ENCODE measurements around the gene ASXL2. TPM values are rescaled to one million over a fixed set of nuclear protein-coding genes. Genes with fewer than 3 reads are reported as not detected.

The ASXL2 gene
- total and polyA plus RNA-seq, 2 of the 13 experiments (the other 11 are each of a cell fraction or from before 2014, with no cell fraction given), result 12.1 to 19.2 TPM

- TF ChIP-seq MYNN (CRISPR knock-in tag; IDR thresholded peaks at IDR 0.05; ENCODE audit: low read depth) (no peak; the same call in none of the 2 replicates), MTA3 (CRISPR knock-in tag; IDR thresholded peaks at IDR 0.05) (no peak), ZNF121 (CRISPR knock-in tag; IDR thresholded peaks at IDR 0.05) (no peak), ZBTB43 (CRISPR knock-in tag; conservative IDR thresholded peaks at IDR 0.05) (peak; percentile 64; the same call in 1 of the 2 replicates), KAT7 (CRISPR knock-in tag; IDR thresholded peaks at IDR 0.05; ENCODE audit: borderline replicate concordance) (peak; percentile 72; the same call in 1 of the 2 replicates), GABPB1 (CRISPR knock-in tag; IDR thresholded peaks at IDR 0.05) (peak; percentile 65), FOXO1 (CRISPR knock-in tag; IDR thresholded peaks at IDR 0.05) (peak; percentile 43), GFI1 (CRISPR knock-in tag; IDR thresholded peaks at IDR 0.05; ENCODE audit: borderline replicate concordance) (peak; percentile 56; the same call in 1 of the 2 replicates), FOXP4 (CRISPR knock-in tag; IDR thresholded peaks at IDR 0.05) (peak; percentile 40; the same call in 1 of the 2 replicates), ZNF788 (CRISPR knock-in tag; IDR thresholded peaks at IDR 0.05; ENCODE audit: borderline replicate concordance) (peak; percentile 15; the same call in 1 of the 2 replicates), ZNF24 (IDR thresholded peaks at IDR 0.05) (no peak), ZBTB7A (CRISPR knock-in tag; IDR thresholded peaks at IDR 0.05) (peak; percentile 19; the same call in 1 of the 2 replicates), XRCC5 (optimal IDR thresholded peaks at IDR 0.05; ENCODE audit: low read length) (peak; percentile 41), CREM (IDR thresholded peaks at IDR 0.05) (peak; percentile 71), CREM (CRISPR knock-in tag; IDR thresholded peaks at IDR 0.05) (no peak), RFX3 (CRISPR knock-in tag; IDR thresholded peaks at IDR 0.05) (peak; percentile 33; the same call in 1 of the 2 replicates), ZNF17 (CRISPR knock-in tag; IDR thresholded peaks at IDR 0.05) (no peak), HIVEP1 (CRISPR knock-in tag; IDR thresholded peaks at IDR 0.05) (peak; percentile 79)
- TF ChIP-seq, protein P1, sequence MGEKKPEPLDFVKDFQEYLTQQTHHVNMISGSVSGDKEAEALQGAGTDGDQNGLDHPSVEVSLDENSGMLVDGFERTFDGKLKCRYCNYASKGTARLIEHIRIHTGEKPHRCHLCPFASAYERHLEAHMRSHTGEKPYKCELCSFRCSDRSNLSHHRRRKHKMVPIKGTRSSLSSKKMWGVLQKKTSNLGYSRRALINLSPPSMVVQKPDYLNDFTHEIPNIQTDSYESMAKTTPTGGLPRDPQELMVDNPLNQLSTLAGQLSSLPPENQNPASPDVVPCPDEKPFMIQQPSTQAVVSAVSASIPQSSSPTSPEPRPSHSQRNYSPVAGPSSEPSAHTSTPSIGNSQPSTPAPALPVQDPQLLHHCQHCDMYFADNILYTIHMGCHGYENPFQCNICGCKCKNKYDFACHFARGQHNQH (CRISPR knock-in tag; IDR thresholded peaks at IDR 0.05), result peak; percentile 51; the same call in 1 of the 2 replicates
- TF ChIP-seq, protein P2, sequence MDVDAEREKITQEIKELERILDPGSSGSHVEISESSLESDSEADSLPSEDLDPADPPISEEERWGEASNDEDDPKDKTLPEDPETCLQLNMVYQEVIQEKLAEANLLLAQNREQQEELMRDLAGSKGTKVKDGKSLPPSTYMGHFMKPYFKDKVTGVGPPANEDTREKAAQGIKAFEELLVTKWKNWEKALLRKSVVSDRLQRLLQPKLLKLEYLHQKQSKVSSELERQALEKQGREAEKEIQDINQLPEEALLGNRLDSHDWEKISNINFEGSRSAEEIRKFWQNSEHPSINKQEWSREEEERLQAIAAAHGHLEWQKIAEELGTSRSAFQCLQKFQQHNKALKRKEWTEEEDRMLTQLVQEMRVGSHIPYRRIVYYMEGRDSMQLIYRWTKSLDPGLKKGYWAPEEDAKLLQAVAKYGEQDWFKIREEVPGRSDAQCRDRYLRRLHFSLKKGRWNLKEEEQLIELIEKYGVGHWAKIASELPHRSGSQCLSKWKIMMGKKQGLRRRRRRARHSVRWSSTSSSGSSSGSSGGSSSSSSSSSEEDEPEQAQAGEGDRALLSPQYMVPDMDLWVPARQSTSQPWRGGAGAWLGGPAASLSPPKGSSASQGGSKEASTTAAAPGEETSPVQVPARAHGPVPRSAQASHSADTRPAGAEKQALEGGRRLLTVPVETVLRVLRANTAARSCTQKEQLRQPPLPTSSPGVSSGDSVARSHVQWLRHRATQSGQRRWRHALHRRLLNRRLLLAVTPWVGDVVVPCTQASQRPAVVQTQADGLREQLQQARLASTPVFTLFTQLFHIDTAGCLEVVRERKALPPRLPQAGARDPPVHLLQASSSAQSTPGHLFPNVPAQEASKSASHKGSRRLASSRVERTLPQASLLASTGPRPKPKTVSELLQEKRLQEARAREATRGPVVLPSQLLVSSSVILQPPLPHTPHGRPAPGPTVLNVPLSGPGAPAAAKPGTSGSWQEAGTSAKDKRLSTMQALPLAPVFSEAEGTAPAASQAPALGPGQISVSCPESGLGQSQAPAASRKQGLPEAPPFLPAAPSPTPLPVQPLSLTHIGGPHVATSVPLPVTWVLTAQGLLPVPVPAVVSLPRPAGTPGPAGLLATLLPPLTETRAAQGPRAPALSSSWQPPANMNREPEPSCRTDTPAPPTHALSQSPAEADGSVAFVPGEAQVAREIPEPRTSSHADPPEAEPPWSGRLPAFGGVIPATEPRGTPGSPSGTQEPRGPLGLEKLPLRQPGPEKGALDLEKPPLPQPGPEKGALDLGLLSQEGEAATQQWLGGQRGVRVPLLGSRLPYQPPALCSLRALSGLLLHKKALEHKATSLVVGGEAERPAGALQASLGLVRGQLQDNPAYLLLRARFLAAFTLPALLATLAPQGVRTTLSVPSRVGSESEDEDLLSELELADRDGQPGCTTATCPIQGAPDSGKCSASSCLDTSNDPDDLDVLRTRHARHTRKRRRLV (CRISPR knock-in tag; IDR thresholded peaks at IDR 0.05), result peak; percentile 81; the same call in 1 of the 2 replicates
These were observed 591 bp downstream of the ASXL2 start (continued) for GRCh38 chr2:25877431-25878360.
